Urinary bladder (tissue), 4 donors: Measurements from ENCODE around the gene SAA2. TPM values are rescaled to one million over a fixed set of nuclear protein-coding genes. Genes with fewer than 3 reads are reported as not detected.
"Not testable (repeated sequence)": the region's sequence is repeated elsewhere in the genome, so short reads cannot be mapped to it uniquely, and the experiment has no call there.

Source experiments
- DNase-seq: peaks from one replicate; pipeline ENCODE4 v3.0.0-alpha.2; 2015; ENCODE audit errors: extremely low spot score
- H3K27ac ChIP-seq: one replicate; pipeline ENCODE4 v1.5.1; 2013; ENCODE audit warnings: low read depth, mild to moderate bottlenecking, moderate library complexity
- H3K36me3 ChIP-seq: one replicate; pipeline ENCODE4 v1.6.1; 2013; ENCODE audit warnings: mild to moderate bottlenecking, moderate library complexity; ENCODE audit not compliant: insufficient read depth
- H3K4me1 ChIP-seq: one replicate; pipeline ENCODE4 v1.6.1; 2013; ENCODE audit warnings: mild to moderate bottlenecking, moderate library complexity; ENCODE audit not compliant: insufficient read depth
- H3K4me3 ChIP-seq: one replicate; pipeline ENCODE4 v1.5.1; 2013; ENCODE audit warnings: low read depth, low read length
- WGBS: extraction: QIAGEN DNeasy Blood & Tissue Kit; methylation state at CpG from one replicate; pipeline ENCODE4 v1.1.7; 2013; 5-methylcytosine and 5-hydroxymethylcytosine counted together
- polyA plus RNA-seq: library from polyadenylated mRNA; stranded (reverse); fragments of 200-250 nt; gene quantifications from one replicate; pipeline ENCODE4 v1.2.3, GENCODE V29; 2013
- small RNA-seq: library from RNA; depleted of rRNA; stranded (forward); fragments of <200 nt; gene quantifications from one replicate; pipeline ENCODE3, GENCODE V24; 2014
- total RNA-seq: library from RNA; depleted of rRNA; stranded (reverse); fragments of >200 nt; gene quantifications from one replicate; pipeline ENCODE4 v1.2.3, GENCODE V29; 2014
- donor health status: healthy with polysubstance abuse.
- donor health status: healthy.

The SAA2 gene
- total and polyA plus RNA-seq, 2 donors: 13.7 TPM; not detected in 1

- not testable (repeated sequence) for H3K4me1 ChIP-seq, H3K27ac ChIP-seq, H3K4me3 ChIP-seq, H3K36me3 ChIP-seq, DNase-seq
- WGBS: 56% methylated on average over 3 of the region's 3 CpGs
These were observed 50.7 kb downstream of the SAA2 start for GRCh38 chr11:18197738-18198137.

GRCh38 chr11:18196532-18196931, 51.9 kb downstream of the SAA2 start:
- H3K4me1 ChIP-seq: no peaks in the 10 kb centered on the region
- no peak for DNase-seq
- 92% methylated on average over 2 of the region's 2 CpGs for WGBS
- no peaks in the 10 kb centered on the region for H3K36me3 ChIP-seq
- no peak overlapping the region for H3K27ac ChIP-seq
- H3K4me3 ChIP-seq: no peak overlapping the region

Small RNA genes within 50 kb of the gene (small RNA-seq; reads per million reads assigned to genes)
- not detected for gene RNA5SP333
- gene RNA5SP334: not detected

Other genes with a start within 250 kb of the SAA2 start
- 14.1 TPM for gene SERGEF, start 235.6 kb downstream of the SAA2 start, total RNA-seq
- 45.3 TPM for gene SERGEF, start 235.6 kb downstream of the SAA2 start, polyA plus RNA-seq
- 2.5 TPM for gene TPH1, start 202.4 kb downstream of the SAA2 start, total RNA-seq
- gene TPH1, start 202.4 kb downstream of the SAA2 start, polyA plus RNA-seq: 0.14 TPM
- gene SAAL1, start 142.6 kb downstream of the SAA2 start, total RNA-seq: 23.1 TPM
- gene SAAL1, start 142.6 kb downstream of the SAA2 start, polyA plus RNA-seq: 8.8 TPM
- gene MRGPRX3, start 116.1 kb downstream of the SAA2 start, total RNA-seq: not detected
- not detected for gene MRGPRX3, start 116.1 kb downstream of the SAA2 start, polyA plus RNA-seq
- gene MRGPRX4, start 75.8 kb downstream of the SAA2 start, total RNA-seq: not detected
- not detected for gene MRGPRX4, start 75.8 kb downstream of the SAA2 start, polyA plus RNA-seq
- gene SAA4, start 11.9 kb downstream of the SAA2 start, total RNA-seq: not detected
- 0.54 TPM for gene SAA4, start 11.9 kb downstream of the SAA2 start, polyA plus RNA-seq
- gene SAA1, start 17.6 kb upstream of the SAA2 start, total RNA-seq: not detected
- gene SAA1, start 17.6 kb upstream of the SAA2 start, polyA plus RNA-seq: 44.4 TPM
- 55.3 TPM for gene HPS5, start 73.5 kb upstream of the SAA2 start, total RNA-seq
- 8.4 TPM for gene HPS5, start 73.5 kb upstream of the SAA2 start, polyA plus RNA-seq
- gene GTF2H1, start 73.9 kb upstream of the SAA2 start, total RNA-seq: 119 TPM
- gene GTF2H1, start 73.9 kb upstream of the SAA2 start, polyA plus RNA-seq: 31.9 TPM
- gene LDHA, start 145.9 kb upstream of the SAA2 start, total RNA-seq: 163 TPM
- 542 TPM for gene LDHA, start 145.9 kb upstream of the SAA2 start, polyA plus RNA-seq
- gene LDHC, start 163.7 kb upstream of the SAA2 start, total RNA-seq: not detected
- gene LDHC, start 163.7 kb upstream of the SAA2 start, polyA plus RNA-seq: not detected
- not detected for gene LDHAL6A, start 207.2 kb upstream of the SAA2 start, total RNA-seq
- gene LDHAL6A, start 207.2 kb upstream of the SAA2 start, polyA plus RNA-seq: not detected